A673 (cell line): ENCODE measurements around the gene SLC35F6. TPM values are rescaled to one million over a fixed set of nuclear protein-coding genes. Genes with fewer than 3 reads are reported as not detected.

ENCODE experiments used
- BruUV-seq: library from RNA; stranded (reverse); fragments of 400-500 nt; replicated peaks from 2 replicates; lab custom pipeline; 2021; lab: Mats Ljungman, UMichigan
- CTCF ChIA-PET: fragments of 300-600 bp; sonication (Branson Sonifier 250); formaldehyde crosslinking; loops from one replicate; lab custom pipeline; 2022; ENCODE audit warnings: antibody characterized with exemption; lab: Charles Lee
- POLR2A ChIA-PET: fragments of 300-600 bp; sonication (Branson Sonifier 250); formaldehyde crosslinking; loops from one replicate; lab custom pipeline; 2022; ENCODE audit warnings: antibody characterized with exemption; ENCODE audit not compliant: low non-redundant PET; lab: Charles Lee
- DNase-seq: peaks from one replicate; pipeline ENCODE4 v3.0.0-alpha.2; 2015; ENCODE audit warnings: low spot score
- H3K27ac ChIP-seq: fragments of 200-600 bp; sonication (generic); 2 replicates; pipeline ENCODE4 v1.5.1; 2016; ENCODE audit warnings: mixed run types, low read depth, mild to moderate bottlenecking, mixed read lengths, antibody characterized with exemption, low read length; ENCODE audit not compliant: poor library complexity, severe bottlenecking
- H3K27me3 ChIP-seq: fragments of 200-600 bp; sonication (generic); replicated peaks from 2 replicates; pipeline ENCODE4 v1.6.1; 2017; ENCODE audit warnings: mixed run types, low read depth, mild to moderate bottlenecking, mixed read lengths, antibody characterized with exemption, low read length; ENCODE audit not compliant: insufficient read depth, poor library complexity
- H3K36me3 ChIP-seq: fragments of 200-600 bp; sonication (generic); 2 replicates; pipeline ENCODE4 v1.6.1; 2016; ENCODE audit warnings: mixed run types, mild to moderate bottlenecking, mixed read lengths, antibody characterized with exemption, low read length; ENCODE audit not compliant: insufficient read depth, poor library complexity, severe bottlenecking
- H3K4me1 ChIP-seq: fragments of 200-600 bp; sonication (generic); 2 replicates; pipeline ENCODE4 v1.6.1; 2017; ENCODE audit warnings: mixed run types, mild to moderate bottlenecking, mixed read lengths, antibody characterized with exemption, low read length; ENCODE audit not compliant: insufficient read depth, poor library complexity, severe bottlenecking
- H3K4me3 ChIP-seq: fragments of 200-600 bp; sonication (generic); 2 replicates; pipeline ENCODE4 v1.5.1; 2016; ENCODE audit warnings: low read depth, mixed run types, mild to moderate bottlenecking, mixed read lengths, low read length; ENCODE audit not compliant: poor library complexity, severe bottlenecking
- H3K9me3 ChIP-seq: fragments of 200-600 bp; sonication (generic); 2 replicates; pipeline ENCODE4 v1.6.1; 2016; ENCODE audit warnings: mixed run types, low read depth, mild to moderate bottlenecking, mixed read lengths, antibody characterized with exemption, low read length; ENCODE audit not compliant: poor library complexity, severe bottlenecking
- CTCF ChIP-seq: fragments of 300-800, 200-600 bp; sonication (generic); conservative IDR thresholded peaks from 2 replicates; pipeline ENCODE4 v1.5.1; 2017; ENCODE audit warnings: low read depth, mild to moderate bottlenecking, antibody characterized with exemption, low read length, moderate library complexity, mixed read lengths
- EZH2 ChIP-seq: fragments of 200-600 bp; sonication (generic); IDR thresholded peaks from 2 replicates; pipeline ENCODE4 v1.6.1; 2017; ENCODE audit warnings: borderline replicate concordance, low read depth, mild to moderate bottlenecking, mixed read lengths, antibody characterized with exemption, low read length; ENCODE audit not compliant: poor library complexity, severe bottlenecking
- intact Hi-C: fragments of 100-400 bp; cut with micrococcal nuclease; formaldehyde crosslinking; loops from one replicate; pipeline ENCODE4 v1.10.0; 2022; ENCODE audit not compliant: unreplicated experiment
- total RNA-seq: library from RNA; stranded (reverse); gene quantifications from 2 replicates; pipeline ENCODE4 v1.2.3, GENCODE V29; 2021

The SLC35F6 gene
- total RNA-seq, 1 experiment from 2014 or later: 33.2 TPM

GRCh38 chr2:26730549-26731344, 33.3 kb upstream of the SLC35F6 start:
- Histone ChIP-seq H3K4me3 (no peak overlapping the region), H3K9me3 (no peaks in the 10 kb centered on the region), H3K27me3 (no peaks in the 10 kb centered on the region), H3K36me3 (no peaks in the 10 kb centered on the region), H3K27ac (no peak overlapping the region), H3K4me1 (no peaks in the 10 kb centered on the region)
- DNase-seq: no peak
- ChIA-PET POLR2A (no interaction called here), CTCF (no interaction called here)
- no TSS peak for BruUV-seq
- intact Hi-C loops: no loop called here
- TF ChIP-seq EZH2 (no peak), CTCF (no peak)

DNA sequence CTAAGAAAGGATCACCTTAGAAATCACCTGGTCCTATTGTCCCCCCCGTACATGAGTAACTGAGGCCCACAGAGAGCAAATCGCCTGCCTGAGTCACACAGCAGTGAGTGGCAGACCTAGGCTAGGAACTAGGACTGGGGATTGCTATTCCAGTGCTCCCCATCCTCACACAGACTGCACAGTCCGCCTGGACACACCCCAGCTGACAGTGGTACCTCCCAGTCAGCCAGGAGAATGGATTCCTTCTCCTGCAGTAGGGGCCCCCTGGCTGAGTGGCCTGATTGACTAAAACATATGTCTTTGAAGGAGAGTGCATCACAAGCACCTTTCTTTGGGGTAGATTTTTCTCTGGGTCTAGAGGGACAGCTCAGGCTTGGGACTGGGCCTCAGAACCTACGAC, 32.4 kb upstream of the SLC35F6 start:
- no peaks in the 10 kb centered on the region for H3K27me3 ChIP-seq
- H3K4me1 ChIP-seq: no peaks in the 10 kb centered on the region
- no TSS peak for BruUV-seq
- no peak overlapping the region for H3K27ac ChIP-seq
- CTCF ChIA-PET: no interaction called here
- no peak overlapping the region for H3K4me3 ChIP-seq
- no peaks in the 10 kb centered on the region for H3K9me3 ChIP-seq
- POLR2A ChIA-PET: no interaction called here
- TF ChIP-seq EZH2: no peak
- TF ChIP-seq CTCF: no peak
- intact Hi-C loops: no loop called here
- H3K36me3 ChIP-seq: no peaks in the 10 kb centered on the region
- DNase-seq: no peak

GRCh38 chr2:26732446-26732845, 31.6 kb upstream of the SLC35F6 start:
- H3K4me3 ChIP-seq: no peak overlapping the region
- no peaks in the 10 kb centered on the region for H3K9me3 ChIP-seq
- ChIA-PET POLR2A (no interaction called here), CTCF (no interaction called here)
- intact Hi-C loops: no loop called here
- H3K27me3 ChIP-seq: no peaks in the 10 kb centered on the region
- no peaks in the 10 kb centered on the region for H3K4me1 ChIP-seq
- no peak for DNase-seq
- TF ChIP-seq EZH2: no peak
- no peak for TF ChIP-seq CTCF
- no peak overlapping the region for H3K27ac ChIP-seq
- BruUV-seq: no TSS peak
- H3K36me3 ChIP-seq: no peaks in the 10 kb centered on the region
